ENCODE measurements around the gene FAM241A.
"Not testable (repeated sequence)": the region's sequence is repeated elsewhere in the genome, so short reads cannot be mapped to it uniquely, and the experiment has no call there.

Gene FAM241A

GRCh38 chr4:112173593-112174558 is 28.6 kb downstream of the FAM241A start:
- DNase-seq (ENCODE audit: low spot score): no peak

GRCh38 chr4:112175840-112176239 is 30.6 kb downstream of the FAM241A start:
- DNase-seq (ENCODE audit: low spot score): no peak

GRCh38 chr4:112176596-112176995 is 31.3 kb downstream of the FAM241A start:
- DNase-seq (ENCODE audit: low spot score): no peak

- not testable (repeated sequence) for DNase-seq (ENCODE audit: low spot score)
Observed at GRCh38 chr4:112178741-112179140, 33.5 kb downstream of the FAM241A start.

GRCh38 chr4:112181358-112182000 is 36.2 kb downstream of the FAM241A start:
- DNase-seq (ENCODE audit: low spot score): no peak

GRCh38 chr4:112182604-112183003 is 37.4 kb downstream of the FAM241A start:
- DNase-seq (ENCODE audit: low spot score): no peak

- DNase-seq (ENCODE audit: low spot score): no peak
Observed at GRCh38 chr4:112183252-112183651, 38.0 kb downstream of the FAM241A start.

- DNase-seq (ENCODE audit: low spot score): no peak
Observed at GRCh38 chr4:112184438-112184837, 39.2 kb downstream of the FAM241A start.

GRCh38 chr4:112185334-112185733 is 40.1 kb downstream of the FAM241A start:
- DNase-seq (ENCODE audit: low spot score): no peak

- DNase-seq (ENCODE audit: low spot score): no peak
Observed at GRCh38 chr4:112185740-112186670, 40.8 kb downstream of the FAM241A start.

- DNase-seq (ENCODE audit: low spot score): no peak
Observed at GRCh38 chr4:112189754-112190153, 44.5 kb downstream of the FAM241A start.

- no peak for DNase-seq (ENCODE audit: low spot score)
Observed at GRCh38 chr4:112190684-112191083, 45.4 kb downstream of the FAM241A start.

- DNase-seq (ENCODE audit: low spot score): no peak
Observed at GRCh38 chr4:112196461-112196860, 51.2 kb downstream of the FAM241A start.

- DNase-seq (ENCODE audit: low spot score): no peak
Observed at GRCh38 chr4:112199041-112199440, 53.8 kb downstream of the FAM241A start.

GRCh38 chr4:112201915-112202505 is 56.8 kb downstream of the FAM241A start:
- no peak for DNase-seq (ENCODE audit: low spot score)

- DNase-seq (ENCODE audit: low spot score): no peak
Observed at GRCh38 chr4:112203593-112203992, 58.3 kb downstream of the FAM241A start.

GRCh38 chr4:112206431-112206830 is 61.2 kb downstream of the FAM241A start:
- DNase-seq (ENCODE audit: low spot score): no peak

- not testable (repeated sequence) for DNase-seq (ENCODE audit: low spot score)
Observed at GRCh38 chr4:112208137-112209095, 63.2 kb downstream of the FAM241A start.

GRCh38 chr4:112210777-112211176 is 65.5 kb downstream of the FAM241A start:
- DNase-seq (ENCODE audit: low spot score): no peak

GRCh38 chr4:112213091-112213490 is 67.8 kb downstream of the FAM241A start:
- no peak for DNase-seq (ENCODE audit: low spot score)

GRCh38 chr4:112213856-112214255 is 68.6 kb downstream of the FAM241A start:
- DNase-seq (ENCODE audit: low spot score): no peak

All from kidney capillary endothelial cell (primary cell).